Measurements from ENCODE around the gene SCN9A.
A peak's percentile ranks its signal among the peaks of the same experiment; 100 is the strongest.
"Not testable (repeated sequence)": the region's sequence is repeated elsewhere in the genome, so short reads cannot be mapped to it uniquely, and the experiment has no call there.

The SCN9A gene

DNA sequence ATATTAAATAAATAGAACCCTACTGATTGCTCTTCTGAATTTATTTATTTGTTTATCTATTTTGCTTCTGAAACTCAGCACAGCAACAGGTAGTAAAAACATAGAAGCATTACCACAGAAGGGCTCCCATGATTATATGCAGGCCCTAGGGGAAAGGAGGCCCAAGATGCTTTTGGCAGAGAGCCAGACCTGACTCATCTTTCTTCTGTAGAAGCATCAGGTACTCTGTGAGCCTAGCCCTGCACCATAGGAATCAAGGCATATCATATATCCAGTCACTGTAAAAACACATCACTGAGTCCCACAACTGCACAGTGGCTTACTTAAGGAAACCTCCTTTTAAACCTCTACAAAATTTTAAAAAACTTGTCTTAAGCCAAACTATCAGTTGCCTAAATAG lies 1.8 kb downstream of the SCN9A start:
- DNase-seq = peak; percentile 31

DNA sequence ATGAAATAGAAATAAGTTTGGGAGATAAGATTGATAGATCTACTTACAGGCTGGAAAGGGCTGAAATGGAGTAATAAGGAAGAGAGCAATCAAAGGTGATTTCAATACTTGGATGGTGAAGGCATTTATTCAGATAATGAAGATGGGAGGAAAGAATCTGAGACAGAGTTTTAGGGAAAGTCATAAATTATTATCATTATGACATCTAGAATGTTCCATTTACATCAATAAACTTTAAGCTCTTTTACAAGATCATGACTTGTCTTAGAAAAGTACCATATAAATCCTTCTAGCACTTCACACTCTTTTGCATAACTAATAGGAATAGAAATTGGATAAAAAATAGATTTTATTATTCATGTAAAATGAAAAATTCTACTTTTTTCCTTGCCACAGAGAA lies 2.2 kb downstream of the SCN9A start:
- DNase-seq = no peak

DNA sequence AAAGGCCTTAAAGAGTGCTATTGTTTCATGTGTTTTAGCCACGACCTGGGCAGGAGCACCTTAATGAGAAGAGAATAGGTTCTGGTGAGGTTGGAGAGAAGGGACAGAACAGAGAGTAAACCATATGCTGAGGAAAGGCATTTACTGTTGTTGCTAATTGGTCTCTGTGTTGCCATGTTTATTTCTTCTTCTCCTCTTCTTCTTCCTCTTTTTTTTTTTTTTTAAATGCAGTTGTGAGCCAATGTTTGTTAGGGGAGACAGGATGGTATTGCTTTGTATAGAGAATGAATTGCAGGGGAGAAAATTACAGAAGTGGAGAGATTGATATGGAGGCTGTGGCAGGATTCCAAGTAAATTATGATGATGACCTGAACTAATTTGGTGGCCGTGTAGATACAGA lies 2.6 kb downstream of the SCN9A start:
- DNase-seq = no peak

DNA sequence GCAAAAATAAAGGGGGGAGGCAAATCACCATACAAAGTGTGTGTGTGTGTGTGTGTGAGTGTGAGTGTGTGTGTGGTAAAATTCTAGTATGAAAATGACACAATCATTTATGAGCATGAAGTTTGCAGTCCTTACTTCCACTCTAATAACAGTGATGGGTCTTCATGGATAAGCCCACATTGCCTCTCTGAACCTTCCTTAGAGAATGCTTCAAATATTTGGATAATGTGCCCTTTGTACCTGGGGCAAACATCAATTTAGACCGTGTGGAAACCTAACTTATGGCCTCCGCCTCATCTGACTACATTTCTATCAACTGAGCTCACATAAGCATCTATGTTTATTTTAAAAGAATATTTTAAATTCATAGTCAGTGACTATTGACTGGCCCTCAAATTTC lies 3.7 kb downstream of the SCN9A start:
- DNase-seq = no peak

DNA sequence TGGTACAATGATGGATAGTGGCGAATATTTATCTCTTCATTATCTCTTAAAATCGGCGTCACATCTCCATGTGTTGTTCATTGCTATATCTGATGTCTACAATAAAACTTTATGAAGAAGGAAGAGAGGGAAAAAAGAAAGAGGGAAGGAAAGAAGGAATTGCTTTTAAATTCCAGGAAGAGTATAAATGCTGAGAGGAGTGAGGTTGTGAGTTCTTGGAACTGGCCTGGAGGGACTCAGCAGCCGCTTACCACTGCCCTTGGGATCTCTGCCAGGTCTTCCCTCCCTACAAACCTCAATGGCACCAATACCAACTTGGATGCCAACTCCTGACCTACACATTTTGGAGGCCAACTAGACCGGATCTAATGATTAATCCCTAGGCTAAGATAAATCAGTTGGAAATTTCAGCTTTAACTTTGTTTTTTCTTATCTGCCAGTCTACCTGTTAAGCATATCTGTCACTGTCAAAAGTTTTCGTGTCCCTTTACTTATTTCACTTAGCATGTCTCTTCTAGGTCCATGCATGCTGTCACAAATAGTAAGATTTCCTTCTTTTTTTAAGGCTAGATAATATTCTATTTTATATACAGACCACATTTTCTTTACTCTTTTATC lies 9.8 kb downstream of the SCN9A start:
- DNase-seq = no peak

DNA sequence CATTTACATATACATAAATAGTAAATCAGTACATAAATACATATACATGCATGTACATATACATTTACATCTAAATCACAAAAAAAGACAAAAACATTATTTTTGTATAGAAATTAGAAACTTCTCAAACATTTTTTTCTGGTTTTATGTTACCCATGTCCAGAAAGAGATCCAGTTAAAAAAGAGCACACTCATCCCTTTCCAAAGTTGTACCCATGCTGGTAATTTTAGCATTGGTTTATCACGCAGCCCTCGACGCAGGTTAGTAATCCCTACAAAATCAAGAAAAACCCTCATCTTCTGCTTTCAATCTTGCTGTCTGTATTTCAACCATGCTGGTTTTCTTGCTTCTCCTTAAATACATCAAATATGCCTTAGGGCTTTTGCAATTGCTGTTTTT lies 10.5 kb downstream of the SCN9A start:
- DNase-seq = no peak

DNA sequence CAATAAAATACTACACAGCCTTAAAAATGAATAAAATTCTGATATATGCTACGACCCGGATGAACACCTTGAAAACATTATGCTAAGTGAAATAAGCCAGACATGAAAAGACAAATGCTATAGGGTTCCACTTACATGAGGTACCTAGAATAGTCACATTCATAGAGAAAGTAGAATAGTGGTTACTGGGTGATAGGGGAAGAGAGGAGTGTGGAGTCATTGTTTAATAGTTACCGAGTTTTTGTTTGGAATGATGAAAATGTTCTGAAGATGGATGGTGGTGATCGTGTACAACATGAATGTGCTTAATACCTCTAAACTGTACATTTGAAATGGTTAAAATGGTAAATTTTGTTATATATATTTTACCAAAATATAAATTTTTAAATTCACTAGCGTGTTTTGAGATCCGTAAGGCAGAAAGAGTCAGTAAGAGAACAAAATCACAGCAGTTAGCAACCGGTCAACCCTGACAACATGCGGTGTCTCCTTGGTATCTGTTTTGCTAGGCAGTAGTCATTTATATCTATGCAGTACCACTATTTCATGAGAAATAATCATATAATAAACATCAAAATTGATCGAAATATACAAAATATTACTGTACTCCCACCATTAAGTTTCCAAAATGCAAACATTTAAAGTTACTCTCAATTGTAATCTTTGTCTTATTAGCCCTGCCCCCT lies 11.1 kb downstream of the SCN9A start:
- no peak for DNase-seq

DNA sequence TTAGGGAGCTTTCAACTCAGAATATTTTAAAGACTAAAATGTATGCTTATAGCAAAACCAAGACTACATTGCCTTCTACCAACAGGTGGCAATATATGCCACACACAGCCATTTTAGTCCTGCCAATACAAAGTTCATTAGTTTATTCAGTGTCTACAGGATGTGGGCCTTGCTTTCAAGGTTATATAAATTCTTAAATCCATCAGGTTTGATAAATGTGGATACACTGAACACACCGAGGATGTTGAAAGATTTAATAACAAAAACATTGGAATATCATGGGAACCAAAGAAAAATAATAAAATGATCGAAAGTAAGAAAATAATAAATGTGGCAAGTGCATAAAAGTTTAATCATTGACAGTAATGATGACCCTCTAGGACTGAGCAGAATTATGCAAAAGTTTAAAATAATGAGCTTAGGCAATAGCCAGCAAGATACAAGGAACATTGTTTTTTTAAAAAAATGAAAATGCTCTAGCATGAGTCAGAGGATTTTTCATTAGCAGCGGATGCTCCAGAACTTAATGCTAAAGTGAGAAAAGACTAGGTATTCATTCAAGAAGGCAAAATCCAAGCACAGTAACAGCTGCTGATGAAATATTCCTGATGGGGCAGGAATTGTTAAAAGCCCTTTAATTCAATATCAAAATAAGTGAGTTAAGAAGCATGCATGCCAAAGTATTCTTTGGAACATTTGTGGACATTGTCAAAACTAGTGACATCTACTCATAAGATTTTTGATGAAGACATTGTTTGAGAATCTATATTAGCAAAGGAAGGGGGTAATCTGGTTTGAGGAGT lies 14.2 kb downstream of the SCN9A start:
- DNase-seq = no peak

DNA sequence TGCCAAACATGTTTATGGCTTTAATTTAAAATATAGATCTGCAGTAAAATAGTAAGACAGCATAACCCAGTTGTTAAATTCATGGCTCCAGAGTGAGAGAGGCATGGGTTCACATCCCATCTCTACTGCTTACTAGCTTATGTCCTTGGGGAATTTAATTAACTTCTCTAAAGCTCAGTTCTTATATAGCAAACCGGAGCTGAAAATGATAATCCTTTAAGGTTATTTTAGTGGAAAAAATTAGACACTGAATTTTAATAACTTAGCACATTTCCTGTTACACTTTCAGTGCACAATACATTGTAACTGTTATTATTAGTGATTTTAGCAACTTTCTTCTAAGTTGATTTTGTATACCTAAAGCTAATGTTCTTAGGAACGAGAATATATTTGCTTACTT lies 14.8 kb downstream of the SCN9A start:
- DNase-seq = no peak

DNA sequence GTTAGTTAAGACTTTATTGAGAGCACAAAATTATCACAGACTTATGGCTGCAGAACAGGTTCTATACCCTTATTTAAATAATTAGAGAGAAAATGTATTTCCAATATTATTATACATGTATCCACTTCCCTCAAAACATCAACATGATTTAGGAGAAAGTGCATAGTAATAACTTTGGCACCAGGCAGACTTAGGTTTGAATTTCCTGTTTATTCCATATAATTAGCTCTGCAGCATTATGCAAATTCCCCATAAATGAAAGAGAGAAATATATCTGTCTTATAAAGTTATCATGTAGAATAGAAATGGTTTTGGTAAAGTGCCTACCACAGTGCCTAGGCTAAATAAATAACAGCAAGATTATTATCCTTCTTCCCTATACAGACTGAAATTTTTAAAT lies 15.3 kb downstream of the SCN9A start:
- DNase-seq = no peak

DNA sequence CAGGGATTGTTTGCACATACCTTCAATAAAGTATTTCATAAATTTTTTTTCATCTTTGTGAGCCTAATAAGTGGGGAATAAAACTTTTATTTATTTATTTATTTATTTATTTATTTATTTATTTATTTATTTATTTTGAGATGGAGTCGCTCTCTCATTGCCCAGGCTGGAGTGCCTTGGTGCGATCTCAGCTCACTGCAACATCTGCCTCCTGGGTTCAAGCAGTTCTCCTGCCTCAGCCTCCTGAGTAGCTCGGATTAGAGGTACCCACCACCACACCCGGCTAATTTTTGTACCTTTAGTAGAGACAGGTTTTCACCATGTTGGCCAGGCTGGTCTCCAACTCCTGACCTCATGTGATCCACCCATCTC lies 17.8 kb downstream of the SCN9A start:
- not testable (repeated sequence) for DNase-seq

DNA sequence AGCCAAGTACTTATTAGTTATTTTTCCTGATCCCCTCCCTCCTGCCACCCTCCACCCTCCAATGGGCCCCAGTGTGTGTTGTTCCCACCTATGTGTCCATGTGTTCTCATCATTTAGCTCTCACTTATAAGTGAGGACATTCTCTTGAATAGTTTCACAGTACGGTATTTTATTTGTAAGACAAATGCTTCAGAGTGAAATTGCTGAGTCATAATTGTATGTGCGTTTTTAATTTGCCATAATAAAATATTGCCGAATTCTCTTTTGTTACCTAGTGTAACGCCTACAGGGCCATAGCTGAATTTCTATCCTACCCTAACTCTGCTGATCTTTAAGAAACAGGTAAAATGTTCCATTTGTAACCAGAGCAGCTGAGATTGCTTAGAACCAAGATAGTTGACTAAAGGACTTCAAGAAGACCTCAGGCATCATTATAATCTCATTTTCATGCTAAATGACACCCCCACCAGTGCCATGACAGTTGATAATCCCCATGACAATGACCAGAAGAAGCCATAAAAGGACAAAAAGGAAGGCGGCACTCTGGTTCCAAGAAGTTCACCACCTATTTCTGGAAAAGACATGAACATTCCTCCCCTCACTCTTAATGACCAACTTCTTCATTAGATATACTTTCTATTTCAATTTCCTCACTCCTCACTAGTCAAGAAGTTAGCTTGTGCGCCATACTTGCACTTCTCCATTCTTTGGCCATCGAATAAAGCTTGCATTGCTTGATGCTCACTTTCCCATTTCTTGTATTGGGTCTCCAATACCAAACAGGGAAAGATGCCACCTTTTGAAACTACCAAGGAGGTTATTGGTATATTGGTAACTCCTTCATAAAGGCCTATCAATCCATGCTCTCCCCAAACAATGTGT lies 18.4 kb downstream of the SCN9A start:
- no peak for DNase-seq

DNA sequence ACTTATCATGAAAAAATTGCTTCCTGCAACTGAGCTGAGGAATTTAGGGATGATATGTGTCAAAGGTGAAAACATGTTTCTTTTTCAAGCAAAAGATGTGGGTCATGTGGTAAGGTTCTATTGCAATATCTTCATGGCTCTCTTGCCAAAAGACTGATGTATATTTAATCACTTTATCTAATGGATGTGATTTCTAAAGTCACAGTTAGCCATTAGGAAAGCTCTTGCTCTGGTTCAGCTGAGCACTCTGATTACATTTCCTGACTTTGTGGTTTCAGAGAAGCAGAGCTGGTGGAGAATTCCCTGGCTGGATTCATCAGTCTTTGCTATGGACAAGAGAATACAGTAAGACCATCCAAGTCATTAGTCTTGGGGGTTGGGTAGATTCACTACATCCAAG lies 24.4 kb downstream of the SCN9A start:
- no peak for DNase-seq

DNA sequence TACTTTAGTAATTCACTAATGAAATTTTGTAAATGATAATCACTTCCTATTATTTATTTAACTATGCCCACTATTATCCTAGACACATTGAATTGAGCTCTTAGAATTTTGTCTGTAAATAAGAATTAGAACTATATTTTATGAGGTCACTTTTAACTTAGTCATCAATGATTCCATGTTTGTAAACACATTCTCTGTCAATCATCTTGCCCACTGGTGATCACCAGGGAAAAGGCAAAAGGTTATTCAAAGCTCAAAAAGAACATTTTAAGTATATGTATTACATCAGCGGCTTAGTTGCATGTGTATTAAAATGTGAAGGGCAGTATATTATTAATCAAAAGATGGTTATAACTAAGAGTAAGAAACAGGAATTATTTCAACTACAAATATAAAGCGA lies 25.2 kb downstream of the SCN9A start:
- no peak for DNase-seq

DNA sequence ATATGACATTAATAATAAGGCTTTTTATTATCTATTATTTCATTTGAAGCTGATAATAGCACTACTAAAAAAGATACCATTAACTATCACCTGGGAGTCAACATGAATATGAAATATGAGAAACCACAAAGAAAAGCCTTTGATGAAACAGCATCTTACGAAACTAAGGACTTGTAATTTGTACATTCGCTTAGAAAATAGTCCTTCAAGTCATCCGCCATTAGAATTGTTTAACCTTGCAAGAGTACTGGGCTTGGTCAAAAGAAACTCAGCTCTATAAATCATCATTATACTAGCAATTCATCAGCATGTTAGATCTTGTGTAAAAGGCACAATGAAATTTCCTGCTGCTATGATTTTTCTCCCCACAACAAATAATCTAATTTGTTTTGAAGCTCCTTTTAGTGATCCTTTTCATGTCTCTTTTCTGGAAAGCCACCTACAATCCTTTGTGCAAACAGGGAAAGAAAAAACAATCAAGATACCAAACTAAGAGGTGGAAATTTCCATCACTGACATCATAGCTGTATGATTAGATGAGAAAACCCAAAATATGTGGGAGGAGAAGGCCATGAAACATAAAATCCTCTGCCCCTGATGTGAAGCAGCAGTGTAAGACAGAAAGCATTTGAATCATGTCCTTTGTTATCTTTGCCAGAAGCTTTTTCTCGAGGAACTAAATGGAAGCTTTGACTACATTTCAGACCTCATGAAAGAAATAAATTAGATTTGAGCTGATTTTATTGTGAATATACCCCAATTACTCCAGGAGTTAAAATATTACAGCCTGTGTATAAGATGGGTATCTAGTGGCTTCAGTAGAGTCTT lies 31.2 kb downstream of the SCN9A start:
- DNase-seq = no peak

DNA sequence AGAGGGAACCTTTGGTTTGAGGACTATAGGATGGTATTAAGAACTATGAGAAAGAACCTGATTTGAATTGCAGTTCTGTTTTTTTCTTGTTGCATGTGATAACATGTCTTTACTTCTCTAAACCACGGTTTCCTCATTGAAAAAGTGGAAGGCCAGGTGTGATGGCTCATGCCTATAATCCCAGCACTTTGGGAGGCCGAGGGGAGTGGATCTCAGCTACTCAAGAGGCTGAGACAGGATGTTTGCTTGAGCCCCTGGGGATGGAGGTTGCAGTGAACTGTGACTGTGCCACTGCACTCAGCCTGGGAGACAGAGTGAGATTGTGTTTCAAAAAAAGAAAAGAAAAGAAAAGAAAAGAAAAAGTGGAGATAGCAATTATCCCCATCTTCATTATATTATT lies 32.3 kb downstream of the SCN9A start:
- DNase-seq = no peak

DNA sequence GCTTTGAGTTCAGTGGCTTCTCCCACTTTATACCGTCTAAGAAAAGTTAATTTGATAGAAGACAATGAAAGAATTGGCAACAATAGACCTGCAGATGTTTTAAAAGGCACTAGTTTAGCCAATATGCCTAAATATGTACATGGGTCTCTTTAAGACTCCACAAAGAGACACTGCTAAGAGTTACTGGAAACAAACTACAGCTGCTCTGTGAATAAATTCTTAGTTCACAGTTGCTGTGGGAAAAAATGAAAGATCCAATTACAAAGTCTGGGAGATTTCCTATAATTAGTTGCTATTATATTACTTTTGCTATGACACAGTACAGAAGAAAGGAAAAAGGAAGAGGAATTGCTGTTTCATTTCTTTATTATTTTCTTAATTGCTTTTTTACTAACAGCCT lies 34.3 kb downstream of the SCN9A start:
- no peak for DNase-seq

DNA sequence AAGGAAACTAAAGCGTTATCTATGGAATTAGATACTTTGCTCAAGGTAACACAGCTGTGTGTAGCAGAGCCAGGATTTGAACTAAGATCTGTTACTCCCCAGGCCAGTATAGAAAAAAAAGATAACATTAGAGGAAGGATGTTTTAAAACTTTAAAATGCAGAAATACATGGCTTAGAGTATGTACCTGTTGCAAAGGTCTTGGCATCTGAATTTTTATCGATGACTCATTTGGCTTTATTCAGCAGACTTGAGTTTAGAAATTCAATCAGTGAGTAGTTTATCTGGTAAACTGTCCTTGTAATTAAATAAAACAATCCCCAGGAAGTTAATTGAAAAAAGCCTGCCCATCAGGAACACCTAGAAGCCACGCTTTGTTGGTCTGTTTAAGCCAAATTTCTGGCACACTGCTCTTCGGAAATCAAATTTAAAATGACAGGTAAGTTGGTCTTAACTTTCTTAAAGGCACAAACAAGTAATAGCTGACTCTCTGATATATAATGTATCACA lies 36.9 kb downstream of the SCN9A start:
- no peak for DNase-seq

DNA sequence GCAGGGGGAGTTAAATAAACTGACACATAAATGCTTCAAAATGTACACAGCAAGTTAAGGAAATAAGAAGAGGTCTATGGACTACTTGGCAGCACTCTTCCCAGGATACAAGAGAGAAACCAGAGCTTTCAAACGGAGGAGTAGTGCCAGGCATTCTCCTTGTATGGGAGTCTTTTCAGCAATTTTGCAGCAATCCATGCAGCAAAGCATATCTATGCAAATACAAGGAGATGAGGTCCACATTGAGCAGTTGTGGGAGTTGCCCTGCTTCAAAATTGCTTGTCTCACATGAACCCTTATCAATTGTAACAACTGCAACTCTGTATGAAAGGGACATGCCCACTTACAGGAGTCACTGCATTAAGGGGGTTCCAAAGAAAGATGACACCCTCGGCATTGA lies 37.8 kb downstream of the SCN9A start:
- DNase-seq = no peak

DNA sequence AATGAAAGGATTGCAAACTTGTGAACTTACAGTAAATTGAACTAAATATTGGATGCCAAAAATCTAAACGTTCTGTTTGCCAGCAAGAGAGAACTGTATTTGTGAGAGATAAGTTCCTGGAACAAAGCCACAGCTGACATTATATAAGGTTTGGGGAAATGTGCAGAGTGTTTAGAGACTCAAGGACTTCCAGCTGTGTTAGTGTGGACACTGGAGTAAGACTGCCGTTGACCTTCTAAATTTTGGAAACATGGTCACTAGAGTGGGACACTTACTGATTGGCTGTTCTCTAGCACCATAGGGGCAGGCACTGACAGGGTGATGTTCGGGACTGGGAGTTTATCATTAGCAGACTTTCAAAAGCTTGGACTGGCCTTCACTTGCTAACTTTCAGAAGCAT lies 40.5 kb downstream of the SCN9A start:
- DNase-seq = no peak

DNA sequence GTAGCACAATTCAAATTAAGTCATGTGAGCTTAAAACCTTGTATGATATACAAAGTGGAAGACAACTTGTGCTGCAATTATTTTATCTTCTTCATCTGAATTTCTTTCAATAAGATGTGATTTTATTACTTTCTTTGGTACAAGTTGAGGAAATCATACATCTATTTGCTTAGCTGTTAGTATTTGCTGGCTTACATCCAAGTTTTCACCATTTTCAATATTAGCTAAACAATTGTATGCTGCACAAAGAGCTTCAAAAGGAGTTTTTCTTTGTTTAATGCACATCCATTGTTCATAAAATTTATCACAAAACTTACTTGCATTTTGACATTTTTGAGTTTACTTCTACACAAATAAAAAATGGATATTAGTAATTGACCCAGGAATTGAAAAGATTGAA lies 40.9 kb downstream of the SCN9A start:
- DNase-seq = no peak

DNA sequence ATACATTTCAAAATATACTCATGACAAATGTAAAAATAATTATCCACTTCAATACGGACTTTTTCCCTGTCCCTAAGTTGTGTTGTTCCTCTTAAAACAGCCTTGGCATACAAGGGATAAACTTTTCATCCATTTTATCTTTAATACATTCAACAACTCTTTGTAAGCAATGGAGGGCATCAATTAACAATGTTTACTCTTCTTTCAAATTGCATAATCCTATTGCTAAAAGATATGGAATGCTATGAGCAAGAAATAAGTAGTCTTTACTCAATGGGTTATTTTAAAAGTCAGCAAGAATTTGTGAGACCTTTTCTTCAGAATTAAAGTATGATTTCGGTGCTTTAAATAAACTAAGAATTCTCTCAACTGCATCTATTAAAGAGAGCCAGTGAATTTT lies 41.9 kb downstream of the SCN9A start:
- no peak for DNase-seq

Measured in NCI-H510A (cell line).